Hippocampal formation (tissue), 2 donors: ENCODE results near the gene GSTA5.
"Not testable (repeated sequence)": the region's sequence is repeated elsewhere in the genome, so short reads cannot be mapped to it uniquely, and the experiment has no call there.

ENCODE experiments used
- DNase-seq, 2 donors: peaks; one replicate each; lab custom pipeline; 2025; lab: John Stamatoyannopoulos, UW

The GSTA5 gene

DNA sequence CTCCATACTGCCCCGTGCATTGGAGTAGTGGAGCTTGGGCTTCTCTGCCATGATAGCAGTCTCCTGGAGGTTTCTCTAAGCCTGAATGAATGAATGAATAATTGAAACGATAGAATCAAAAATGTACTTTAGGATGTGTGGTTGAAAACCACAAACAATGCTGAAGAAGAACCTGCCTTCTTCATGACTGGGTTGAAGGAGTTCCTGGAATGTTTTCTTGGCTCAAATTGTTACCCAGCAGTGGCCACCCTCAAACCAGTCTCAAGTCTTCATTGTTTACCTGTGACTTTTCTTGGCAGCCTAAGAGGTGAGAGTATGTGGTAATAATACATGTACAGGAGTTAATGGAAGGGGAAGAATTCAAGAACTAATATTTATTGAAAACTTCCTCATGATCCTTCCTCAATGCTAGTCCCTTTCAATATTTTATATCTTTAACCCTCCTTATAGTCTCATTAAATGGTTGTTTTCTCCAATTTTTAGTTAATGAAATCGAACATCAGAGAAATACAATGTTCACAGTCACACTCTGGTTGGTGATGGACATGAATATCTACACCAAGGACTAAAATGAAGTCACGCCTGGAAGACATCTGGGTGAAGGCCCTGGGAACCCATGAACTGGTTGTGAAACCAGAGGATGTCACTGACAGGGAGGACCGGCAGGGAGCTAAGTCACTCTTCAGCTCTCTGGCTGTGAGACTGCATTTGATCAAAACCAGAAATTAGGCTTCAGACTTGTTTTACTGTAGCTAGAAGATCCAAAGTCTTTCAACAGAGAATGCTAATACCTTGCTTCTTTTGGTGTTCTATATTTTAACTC lies at the start of gene GSTA5:
GSTA5 (minus strand) TSS at position 51 of the 823 bp plus-strand sequence.
- no peak for DNase-seq

- no peak for DNase-seq
Observed at GRCh38 chr6:52890018-52890417, 49.4 kb upstream of the GSTA5 start.

GRCh38 chr6:52887910-52888524 lies 47.4 kb upstream of the GSTA5 start:
- no peak for DNase-seq

DNA sequence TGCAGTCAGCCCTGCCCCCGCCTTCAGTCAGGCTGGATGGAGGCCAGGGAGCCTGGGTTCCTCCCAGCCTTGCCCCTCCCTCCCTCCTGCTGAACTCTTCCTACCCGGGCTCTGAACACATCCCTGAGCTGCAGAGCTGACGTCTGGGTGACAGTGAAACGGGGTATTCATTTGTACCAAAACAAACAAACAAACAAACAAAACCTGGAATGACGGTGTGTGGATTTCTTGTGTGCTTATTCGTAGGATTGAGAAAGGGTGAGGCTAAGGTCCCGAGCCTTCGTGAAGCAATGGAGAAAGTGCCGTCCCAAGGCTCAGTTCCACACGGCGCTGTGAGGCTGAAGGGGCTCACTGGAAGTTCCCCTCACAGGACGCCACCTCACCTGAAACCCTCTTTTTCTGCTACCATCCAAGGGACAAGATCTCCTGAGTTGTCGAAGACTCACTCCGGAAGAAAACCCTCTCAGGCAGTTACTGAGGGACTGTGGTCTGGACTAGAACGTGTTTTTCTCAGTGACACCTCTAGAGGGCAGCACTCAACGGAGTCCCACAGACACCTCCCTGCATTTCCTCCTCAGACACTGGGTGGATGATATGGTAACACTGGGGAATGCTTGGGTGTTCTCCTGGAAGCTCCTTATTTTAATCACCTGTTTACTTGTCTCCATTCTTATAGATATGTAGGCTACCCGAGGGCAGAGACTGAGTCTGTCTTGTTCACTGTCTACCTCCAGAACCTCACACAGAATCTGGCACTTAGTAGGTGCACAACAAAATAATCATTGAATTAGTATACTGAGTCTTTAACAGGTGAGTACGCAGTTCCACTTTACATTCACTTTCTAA lies 41.6 kb upstream of the GSTA5 start:
- DNase-seq = peak; percentile 47 to 58

DNA sequence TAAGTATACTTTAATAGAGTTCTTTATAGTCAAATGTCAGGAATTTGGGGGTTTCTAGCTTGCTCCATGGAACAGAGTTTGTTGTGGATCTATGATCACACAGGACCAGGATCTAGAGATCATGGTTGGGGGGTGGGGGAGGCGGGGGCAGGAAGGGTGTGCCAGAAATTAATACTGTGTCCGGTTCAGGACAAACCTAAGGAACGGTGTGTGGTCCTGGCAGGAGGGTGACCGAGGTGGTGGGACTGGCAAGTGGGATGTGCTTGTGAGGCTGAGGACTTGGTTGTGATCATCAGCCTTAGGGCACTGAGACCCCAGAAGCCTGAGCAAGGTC lies 41.0 kb upstream of the GSTA5 start:
- DNase-seq = no peak

- no peak for DNase-seq
Observed at GRCh38 chr6:52877786-52878185, 37.2 kb upstream of the GSTA5 start.

- DNase-seq = no peak
Observed at GRCh38 chr6:52877168-52877567, 36.6 kb upstream of the GSTA5 start.

GRCh38 chr6:52876056-52876787 lies 35.6 kb upstream of the GSTA5 start:
- DNase-seq = no peak

- no peak for DNase-seq
Observed at GRCh38 chr6:52872031-52872430, 31.4 kb upstream of the GSTA5 start.

DNA sequence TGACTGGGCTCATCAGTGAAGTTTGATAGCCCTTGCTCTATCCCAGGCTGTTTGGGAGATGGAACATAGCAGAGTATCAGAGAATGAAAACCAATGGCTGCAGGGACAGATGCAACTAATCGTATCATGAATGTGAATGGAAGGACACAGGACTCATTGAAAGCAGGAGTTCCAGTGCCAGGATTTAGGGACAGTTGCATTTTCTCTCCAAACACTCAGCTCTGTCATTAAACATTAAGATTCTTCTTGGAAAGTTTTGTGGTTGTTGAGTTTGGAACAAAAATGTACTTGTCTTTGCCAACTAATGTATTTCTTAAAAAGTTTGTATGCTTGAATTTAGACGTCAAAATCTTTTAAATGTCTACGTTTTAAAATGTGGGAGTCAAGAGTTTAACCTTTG lies 31.0 kb upstream of the GSTA5 start:
- no peak for DNase-seq

DNA sequence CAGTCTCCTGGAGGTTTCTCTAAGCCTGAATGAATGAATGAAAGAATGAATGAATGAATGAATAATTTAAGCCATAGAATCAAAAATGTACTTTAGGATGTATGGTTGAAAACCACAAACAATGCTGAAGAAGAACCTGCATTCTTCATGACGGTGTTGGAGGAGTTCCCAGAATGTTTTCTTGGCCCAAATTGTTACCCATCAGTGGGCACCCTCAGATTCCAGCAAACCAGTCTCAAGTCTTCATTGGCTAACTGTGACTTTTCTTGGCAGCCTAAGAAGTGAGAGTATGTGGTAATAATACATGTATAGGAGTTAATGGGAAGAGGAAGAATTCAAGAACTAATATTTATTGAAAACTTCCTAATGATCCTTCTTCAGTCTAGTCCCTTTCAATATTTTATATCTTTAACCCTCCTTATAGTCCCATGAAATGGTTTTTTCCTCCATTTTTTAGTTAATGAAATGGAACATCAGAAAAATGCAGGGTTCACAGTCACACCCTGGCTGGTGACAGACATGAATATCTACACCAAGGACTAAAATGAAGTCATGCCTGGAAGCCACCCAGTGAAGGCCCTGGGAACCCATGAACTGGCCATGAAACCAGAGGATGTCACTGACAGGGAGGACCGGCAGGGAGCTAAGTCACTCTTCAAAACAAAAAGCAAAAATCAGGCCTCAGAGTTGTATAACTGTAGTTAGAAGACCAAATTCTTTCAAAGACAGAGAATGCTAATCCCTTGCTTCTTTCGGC lies 29.9 kb upstream of the GSTA5 start:
- DNase-seq = not testable (repeated sequence)

DNA sequence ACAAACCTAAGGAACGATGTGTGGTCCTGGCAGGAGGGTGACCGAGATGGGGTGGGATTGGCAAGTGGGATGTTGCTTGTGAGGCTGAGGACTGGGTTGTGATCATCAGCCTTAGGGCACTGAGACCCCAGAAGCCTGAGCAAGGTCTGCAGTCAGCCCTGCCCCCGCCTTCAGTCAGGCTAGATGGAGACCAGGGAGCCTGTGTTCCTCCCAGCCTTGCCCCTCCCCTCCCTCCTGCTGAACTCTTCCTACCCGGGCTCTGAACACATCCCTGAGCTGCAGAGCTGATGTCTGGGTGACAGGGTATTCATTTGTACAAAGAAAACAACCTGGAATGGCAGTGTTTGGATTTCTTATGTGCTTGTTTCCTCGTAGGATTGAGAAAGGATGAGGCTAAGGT lies 28.3 kb upstream of the GSTA5 start:
- DNase-seq = not testable (repeated sequence)

- DNase-seq = no peak
Observed at GRCh38 chr6:52868240-52868639, 27.6 kb upstream of the GSTA5 start.

DNA sequence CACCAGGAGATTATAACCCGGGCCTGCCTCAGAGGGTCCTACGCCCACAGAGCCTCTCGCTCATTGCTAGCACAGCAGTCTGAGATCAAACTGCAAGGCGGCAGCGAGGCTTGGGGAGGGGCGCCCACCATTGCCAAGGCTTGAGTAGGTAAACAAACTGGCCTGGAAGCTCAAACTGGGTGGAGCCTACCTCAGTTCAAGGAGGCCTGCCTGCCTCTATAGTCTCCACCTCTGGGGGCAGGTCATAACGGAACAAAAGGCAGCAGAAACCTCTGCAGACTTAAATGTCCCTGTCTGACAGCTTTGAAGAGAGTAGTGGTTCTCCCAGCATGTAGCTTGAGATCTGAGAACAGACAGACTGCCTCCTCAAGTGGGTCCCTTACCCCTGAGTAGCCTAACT lies 20.5 kb upstream of the GSTA5 start:
- DNase-seq = not testable (repeated sequence)

GRCh38 chr6:52858416-52858815 lies 17.8 kb upstream of the GSTA5 start:
- DNase-seq = no peak

- DNase-seq = not testable (repeated sequence)
Observed at GRCh38 chr6:52856137-52856536, 15.5 kb upstream of the GSTA5 start.

DNA sequence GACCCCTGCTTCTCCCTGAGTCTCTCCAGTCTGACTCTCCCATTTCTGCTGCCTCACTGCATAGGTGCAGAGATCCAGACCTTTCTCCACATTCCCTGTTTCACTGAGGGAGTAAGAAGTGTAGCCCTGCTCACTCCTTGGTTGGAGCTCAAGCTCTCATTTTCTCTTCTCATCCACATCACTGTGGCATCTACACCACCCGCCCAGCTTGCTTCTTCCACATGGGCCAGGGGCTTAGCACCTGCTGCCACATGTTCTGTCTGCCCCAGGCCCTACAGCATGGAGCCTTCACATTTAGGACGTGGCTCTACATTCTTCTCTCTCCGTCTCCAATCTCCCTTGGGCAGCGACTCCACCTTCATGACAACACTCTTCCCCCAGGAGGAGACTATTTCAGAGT lies 8.5 kb upstream of the GSTA5 start:
- no peak for DNase-seq

DNA sequence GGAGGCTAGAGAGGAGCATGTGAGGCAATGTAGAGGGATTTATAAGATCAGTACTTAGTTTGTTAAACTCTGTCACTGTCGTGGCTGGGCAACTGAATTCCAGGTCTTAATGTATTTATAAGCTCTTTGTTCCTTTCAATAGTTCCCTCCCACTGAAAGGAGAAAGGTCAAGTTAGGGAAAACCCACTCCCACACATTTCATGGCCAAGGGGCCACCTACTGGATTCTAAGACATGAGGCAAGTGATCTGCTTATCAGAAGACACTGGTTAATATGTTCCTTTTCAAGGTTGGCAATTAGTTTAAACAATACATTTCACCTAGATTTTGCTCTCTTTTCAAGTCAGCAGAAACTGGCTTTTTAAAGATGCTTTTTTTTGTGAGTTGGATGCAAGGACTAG lies 5.4 kb upstream of the GSTA5 start:
- no peak for DNase-seq

GRCh38 chr6:52843605-52844004 lies 3.0 kb upstream of the GSTA5 start:
- no peak for DNase-seq

DNA sequence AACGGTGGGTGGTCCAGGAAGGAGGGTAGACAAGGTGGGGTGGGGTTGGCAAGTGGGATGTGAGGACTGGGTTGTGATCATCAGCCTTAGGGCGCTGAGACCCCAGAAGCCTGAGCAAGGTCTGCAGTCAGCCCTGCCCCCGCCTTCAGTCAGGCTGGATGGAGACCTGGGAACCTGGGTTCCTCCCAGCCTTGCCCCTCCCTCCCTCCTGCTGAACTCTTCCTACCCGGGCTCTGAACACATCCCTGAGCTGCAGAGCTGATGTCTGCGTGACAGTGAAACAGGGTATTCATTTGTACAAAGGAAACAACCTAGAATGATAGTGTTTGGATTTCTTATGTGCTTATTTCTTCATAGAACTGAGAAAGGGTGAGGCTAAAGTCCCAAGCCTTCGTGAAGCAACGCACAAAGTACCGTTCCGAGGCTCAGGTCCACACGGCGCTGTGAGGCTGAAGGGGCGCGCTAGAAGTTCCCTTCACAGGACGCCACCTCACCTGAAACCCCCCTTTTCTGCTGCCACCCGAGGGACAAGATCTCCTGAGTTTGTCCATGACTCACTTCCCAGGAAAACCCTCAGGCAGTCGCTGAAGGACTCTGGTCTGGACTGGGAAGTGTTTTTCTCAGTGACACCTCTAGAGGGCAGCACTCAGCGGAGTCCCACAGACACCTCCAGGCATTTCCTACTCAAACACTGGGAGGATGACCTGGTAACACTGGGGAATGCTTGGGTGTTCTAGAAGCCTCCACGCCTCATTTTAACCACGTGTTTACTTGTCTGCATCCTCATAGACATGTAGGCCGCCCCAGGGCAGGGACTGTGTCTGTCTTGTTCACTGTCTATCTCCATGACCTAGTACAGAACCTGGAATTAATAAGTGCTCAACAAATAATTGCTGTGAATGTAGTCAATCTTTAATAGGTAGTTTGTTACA lies 1.2 kb downstream of the GSTA5 start:
- no peak for DNase-seq
